22Rv1 (cell line): ENCODE measurements around the gene HMHB1.
A peak's percentile ranks its signal among the peaks of the same experiment; 100 is the strongest.
"Not testable (repeated sequence)": the region's sequence is repeated elsewhere in the genome, so short reads cannot be mapped to it uniquely, and the experiment has no call there.

Experiments used
- H3K27ac ChIP-seq: fragments of 450-650 bp; 2 replicates; pipeline ENCODE4 v1.5.1; 2017
- ZFX ChIP-seq: fragments of 450-650 bp; IDR thresholded peaks from 2 replicates; pipeline ENCODE4 v1.6.1; 2017; ENCODE audit warnings: antibody characterized with exemption, borderline replicate concordance
- TF ChIP-seq, protein P1 (sequence below): fragments of 450-650 bp; IDR thresholded peaks from 2 replicates; pipeline ENCODE4 v1.5.1; 2017; ENCODE audit warnings: mild to moderate bottlenecking

Gene HMHB1

DNA sequence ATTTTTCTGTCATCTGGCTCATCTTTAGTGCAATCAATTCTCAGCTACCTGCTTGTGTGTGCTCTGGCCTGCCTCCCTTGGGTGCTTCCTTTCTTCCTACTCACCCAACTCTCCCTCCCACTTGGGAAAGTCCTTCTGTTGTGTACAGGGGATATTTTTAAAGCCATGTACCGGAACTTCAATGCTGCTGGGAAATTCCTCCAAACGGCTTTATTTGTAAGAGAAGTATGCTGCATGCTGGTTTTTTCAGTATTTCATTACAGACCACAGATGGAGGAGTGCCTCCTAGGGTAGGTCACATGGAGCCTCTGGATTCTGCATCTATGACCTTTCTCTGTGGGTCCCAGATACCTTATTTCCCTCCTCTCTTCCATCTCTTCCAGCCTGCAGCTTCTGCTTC lies 5.4 kb upstream of the HMHB1 start:
- TF ChIP-seq, protein P1, sequence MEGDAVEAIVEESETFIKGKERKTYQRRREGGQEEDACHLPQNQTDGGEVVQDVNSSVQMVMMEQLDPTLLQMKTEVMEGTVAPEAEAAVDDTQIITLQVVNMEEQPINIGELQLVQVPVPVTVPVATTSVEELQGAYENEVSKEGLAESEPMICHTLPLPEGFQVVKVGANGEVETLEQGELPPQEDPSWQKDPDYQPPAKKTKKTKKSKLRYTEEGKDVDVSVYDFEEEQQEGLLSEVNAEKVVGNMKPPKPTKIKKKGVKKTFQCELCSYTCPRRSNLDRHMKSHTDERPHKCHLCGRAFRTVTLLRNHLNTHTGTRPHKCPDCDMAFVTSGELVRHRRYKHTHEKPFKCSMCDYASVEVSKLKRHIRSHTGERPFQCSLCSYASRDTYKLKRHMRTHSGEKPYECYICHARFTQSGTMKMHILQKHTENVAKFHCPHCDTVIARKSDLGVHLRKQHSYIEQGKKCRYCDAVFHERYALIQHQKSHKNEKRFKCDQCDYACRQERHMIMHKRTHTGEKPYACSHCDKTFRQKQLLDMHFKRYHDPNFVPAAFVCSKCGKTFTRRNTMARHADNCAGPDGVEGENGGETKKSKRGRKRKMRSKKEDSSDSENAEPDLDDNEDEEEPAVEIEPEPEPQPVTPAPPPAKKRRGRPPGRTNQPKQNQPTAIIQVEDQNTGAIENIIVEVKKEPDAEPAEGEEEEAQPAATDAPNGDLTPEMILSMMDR = no peak
- no peak for TF ChIP-seq ZFX
- H3K27ac ChIP-seq = no peak overlapping the region

DNA sequence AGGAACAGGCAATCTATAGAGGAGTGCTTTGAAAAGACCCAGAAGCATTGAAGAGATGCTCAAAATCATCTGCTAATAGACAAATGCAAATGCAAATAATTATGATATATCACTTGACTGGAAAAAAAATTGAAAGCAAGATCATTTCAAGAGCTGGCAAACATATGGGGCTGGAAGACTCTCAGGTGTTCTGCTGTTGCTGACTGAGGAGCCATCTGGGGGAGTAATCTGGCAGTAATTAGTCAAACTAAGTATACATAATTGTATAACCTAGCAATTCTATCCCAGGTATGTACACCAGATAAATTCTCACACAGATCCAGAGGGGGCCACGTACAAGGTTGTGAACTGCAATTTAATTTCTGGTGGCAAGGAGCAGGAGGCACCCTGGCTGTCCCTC lies 4.6 kb upstream of the HMHB1 start:
- TF ChIP-seq ZFX = no peak
- TF ChIP-seq, protein P1 = no peak
- H3K27ac ChIP-seq = no peak overlapping the region

DNA sequence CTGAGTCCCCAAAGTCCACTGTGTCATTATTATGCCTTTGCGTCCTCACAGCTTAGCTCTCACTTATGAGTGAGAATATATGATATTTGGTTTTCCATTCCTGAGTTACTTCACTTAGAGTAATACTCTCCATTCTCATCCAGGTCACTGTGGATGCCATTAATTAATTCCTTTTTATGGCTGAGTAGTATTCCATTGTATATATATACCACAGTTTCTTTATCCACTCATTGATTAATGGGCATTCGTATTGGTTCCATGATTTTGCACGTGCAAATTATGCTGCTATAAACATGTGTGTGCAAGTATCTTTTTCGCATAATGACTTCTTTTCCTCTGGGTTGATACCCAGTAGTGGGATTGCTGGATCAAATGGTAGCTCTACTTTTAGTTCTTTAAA lies 4.4 kb downstream of the HMHB1 start:
- not testable (repeated sequence) for H3K27ac ChIP-seq

DNA sequence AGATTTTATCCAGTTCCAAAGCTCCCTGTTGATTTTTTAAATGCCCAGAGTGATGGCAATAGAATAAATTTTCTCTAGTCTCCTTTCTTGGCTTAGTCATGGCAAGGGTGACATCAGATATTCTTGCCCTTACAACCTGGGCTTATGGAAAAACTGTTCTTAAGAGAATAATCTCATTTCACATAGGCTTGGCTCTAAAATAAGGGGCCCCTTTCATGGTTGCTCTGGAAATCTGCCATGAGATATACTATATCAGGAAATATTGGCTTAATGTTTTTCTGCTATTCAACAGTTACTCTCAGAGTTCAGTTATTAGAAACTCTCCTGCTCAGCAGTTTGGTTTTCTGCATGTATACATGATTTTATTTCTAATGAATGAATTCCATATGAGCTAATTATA lies 7.8 kb downstream of the HMHB1 start:
- no peak overlapping the region for H3K27ac ChIP-seq
- TF ChIP-seq ZFX = no peak
- TF ChIP-seq, protein P1 = no peak

DNA sequence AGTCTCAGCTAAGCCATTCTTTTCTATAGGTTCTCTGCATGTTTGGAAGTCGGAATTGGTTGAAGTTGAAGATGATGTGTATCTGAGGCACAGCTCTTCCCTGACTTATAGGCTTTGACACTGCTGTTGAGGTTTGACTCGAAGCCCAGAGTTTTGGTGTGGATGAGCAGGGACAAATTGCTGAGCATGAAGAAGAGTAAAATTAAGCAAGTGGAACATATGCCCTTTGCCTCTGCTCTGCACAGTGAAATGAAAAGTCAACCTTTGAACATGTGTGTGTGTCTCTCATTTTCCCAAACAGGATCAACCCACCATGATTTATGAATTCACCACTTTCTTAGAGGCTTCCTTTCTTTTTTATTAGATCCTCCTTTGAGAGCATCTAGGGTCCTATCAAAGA lies 8.5 kb downstream of the HMHB1 start:
- TF ChIP-seq, protein P1 = no peak
- TF ChIP-seq ZFX = no peak
- H3K27ac ChIP-seq = no peak overlapping the region

DNA sequence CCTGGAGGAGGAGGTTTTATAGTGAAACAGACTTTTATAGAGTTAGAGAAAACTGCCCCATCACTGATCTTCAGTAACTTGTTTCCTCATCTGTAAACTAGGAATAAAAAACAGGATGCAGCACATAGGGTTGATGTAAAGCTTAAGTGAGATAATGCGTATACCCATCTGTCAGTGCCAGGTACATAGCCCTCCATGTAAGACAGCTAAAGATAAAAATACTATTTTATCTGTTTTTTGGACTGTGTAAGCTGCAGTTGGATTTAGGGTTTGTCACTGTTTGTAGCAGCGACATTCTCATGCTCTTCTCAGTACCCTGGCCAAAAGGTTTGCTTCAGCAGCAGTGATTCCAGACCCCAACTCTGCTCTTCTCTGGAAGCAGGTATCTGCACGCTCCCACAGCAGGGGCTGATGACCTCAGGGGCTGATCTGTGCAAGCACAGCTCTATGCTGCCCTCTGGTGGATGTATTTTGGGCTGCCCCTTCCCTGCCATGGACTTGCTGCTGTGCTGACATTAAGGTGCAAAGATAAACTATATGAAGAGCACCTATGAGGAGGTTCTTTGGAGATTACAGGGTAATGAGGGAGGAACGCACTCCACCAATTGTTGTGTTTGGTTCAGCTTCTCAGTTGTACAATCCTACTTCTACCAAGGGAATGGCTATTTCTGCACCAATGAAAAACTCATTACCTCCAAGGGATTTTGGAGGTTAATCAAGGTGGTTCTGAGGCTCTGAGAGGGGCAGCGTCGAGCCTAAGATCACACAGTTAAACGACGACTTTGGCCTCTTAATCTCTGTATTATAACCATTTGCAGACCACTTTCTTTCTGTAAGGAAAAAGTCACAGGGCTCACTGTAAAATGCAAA lies 13.1 kb downstream of the HMHB1 start:
- TF ChIP-seq, protein P1 = peak; percentile 94
- no peak for TF ChIP-seq ZFX
- H3K27ac ChIP-seq = no peak overlapping the region

DNA sequence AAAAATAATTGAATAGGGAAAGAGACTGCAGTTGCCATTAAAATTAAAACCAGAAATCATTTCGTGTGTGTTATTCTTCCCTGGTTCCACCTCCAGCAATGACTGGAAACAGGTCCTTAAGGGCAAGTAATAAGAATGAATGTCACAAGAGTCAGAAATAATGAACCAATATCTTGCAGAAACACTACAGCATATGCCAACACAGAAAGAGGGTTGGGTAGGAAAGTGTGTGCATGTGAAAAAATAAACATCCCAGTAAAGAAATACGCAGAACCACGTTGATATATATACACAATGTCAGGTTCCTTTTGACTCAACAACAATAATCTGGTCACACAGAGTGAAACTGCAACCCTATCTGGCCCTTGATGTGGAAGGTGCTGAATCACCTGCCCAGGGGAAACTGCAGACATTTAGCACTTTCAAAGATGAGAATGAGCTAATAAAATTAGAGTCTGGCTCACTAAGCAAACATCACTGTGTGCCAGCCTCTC lies 15.0 kb downstream of the HMHB1 start:
- no peak for TF ChIP-seq ZFX
- TF ChIP-seq, protein P1 = no peak

More for the DNA sequence above, 15.0 kb downstream of the HMHB1 start:
- no peak overlapping the region for H3K27ac ChIP-seq
